OCI-LY3 (cell line): ENCODE data around the gene EIF3K.

Source experiments
- EZH2phosphoT487 ChIP-seq: fragments of 200-600 bp; shearing (Covaris generic); IDR thresholded peaks from 2 replicates; pipeline ENCODE4 v1.6.1; 2018; ENCODE audit warnings: antibody characterized with exemption, mixed run types, low read depth
- TF ChIP-seq, protein P1 (sequence below): fragments of 200-600, 300-600 bp; sonication (generic); IDR thresholded peaks from 2 replicates; pipeline ENCODE4 v1.5.1; 2014; ENCODE audit warnings: antibody characterized with exemption, low read length, low read depth

DNA sequence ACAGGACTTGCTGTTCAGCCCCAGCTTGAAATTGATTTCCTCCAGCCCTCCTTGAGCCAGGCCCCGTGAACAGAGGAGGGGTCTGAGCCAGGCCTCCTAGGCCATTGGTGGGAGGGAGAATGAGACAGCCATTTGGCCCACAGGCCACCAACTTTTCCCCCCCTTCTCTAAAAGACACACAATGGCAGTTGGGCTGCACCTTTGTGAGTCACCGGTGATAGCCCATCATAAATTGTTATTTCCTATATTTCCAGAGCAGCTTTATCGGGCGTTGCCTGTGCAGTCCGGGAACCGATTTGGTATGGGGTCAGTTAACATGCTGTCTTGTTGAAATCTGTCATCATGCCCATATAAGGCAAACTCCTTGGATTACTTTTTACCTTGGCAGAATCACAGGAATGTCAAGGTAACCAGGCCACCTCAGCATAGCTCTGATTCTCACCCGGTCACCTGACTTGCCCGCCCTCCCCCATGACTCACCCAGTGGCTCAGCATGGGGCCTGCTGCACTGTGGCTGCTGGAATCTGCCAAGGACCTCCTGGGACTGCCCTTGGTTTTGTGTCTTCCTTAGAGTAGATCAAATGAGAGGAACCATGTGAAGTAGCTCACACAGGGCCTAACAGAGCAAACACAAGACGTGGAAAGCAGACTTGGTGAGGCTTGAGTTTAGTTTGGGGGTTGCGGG, 64.5 kb downstream of the EIF3K start:
- TF ChIP-seq EZH2phosphoT487 = no peak
- TF ChIP-seq, protein P1, sequence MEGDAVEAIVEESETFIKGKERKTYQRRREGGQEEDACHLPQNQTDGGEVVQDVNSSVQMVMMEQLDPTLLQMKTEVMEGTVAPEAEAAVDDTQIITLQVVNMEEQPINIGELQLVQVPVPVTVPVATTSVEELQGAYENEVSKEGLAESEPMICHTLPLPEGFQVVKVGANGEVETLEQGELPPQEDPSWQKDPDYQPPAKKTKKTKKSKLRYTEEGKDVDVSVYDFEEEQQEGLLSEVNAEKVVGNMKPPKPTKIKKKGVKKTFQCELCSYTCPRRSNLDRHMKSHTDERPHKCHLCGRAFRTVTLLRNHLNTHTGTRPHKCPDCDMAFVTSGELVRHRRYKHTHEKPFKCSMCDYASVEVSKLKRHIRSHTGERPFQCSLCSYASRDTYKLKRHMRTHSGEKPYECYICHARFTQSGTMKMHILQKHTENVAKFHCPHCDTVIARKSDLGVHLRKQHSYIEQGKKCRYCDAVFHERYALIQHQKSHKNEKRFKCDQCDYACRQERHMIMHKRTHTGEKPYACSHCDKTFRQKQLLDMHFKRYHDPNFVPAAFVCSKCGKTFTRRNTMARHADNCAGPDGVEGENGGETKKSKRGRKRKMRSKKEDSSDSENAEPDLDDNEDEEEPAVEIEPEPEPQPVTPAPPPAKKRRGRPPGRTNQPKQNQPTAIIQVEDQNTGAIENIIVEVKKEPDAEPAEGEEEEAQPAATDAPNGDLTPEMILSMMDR = no peak
